Karpas-422 (cell line): Measurements from ENCODE around the gene C16orf89. TPM values are rescaled to one million over a fixed set of nuclear protein-coding genes. Genes with fewer than 3 reads are reported as not detected.

Experiments used
- DNase-seq: peaks from one replicate; pipeline ENCODE4 v3.0.0-alpha.2; 2015
- H2AFZ ChIP-seq: fragments of 200-600 bp; sonication (generic); 2 replicates; pipeline ENCODE4 v1.6.1; 2014; ENCODE audit warnings: antibody characterized with exemption, low read length, mixed read lengths
- H3K27ac ChIP-seq: fragments of 200-600 bp; sonication (generic); 2 replicates; pipeline ENCODE4 v1.5.1; 2014; ENCODE audit warnings: mild to moderate bottlenecking, low read length, moderate library complexity
- H3K27me3 ChIP-seq: fragments of 200-600 bp; sonication (generic); 2 replicates; pipeline ENCODE4 v1.6.1; 2014; ENCODE audit warnings: low read length, mixed read lengths
- H3K36me3 ChIP-seq: fragments of 200-600 bp; sonication (generic); 2 replicates; pipeline ENCODE4 v1.6.1; 2014; ENCODE audit warnings: low read length, mixed read lengths; ENCODE audit not compliant: insufficient read depth
- H3K4me1 ChIP-seq: fragments of 200-600 bp; sonication (generic); 2 replicates; pipeline ENCODE4 v1.6.1; 2014; ENCODE audit warnings: mild to moderate bottlenecking, low read length, mixed read lengths
- H3K4me2 ChIP-seq: fragments of 200-600 bp; sonication (generic); 2 replicates; pipeline ENCODE4 v1.6.1; 2014; ENCODE audit warnings: low read length, low read depth, mild to moderate bottlenecking; ENCODE audit not compliant: poor library complexity, severe bottlenecking
- H3K4me3 ChIP-seq: fragments of 200-600 bp; sonication (generic); 2 replicates; pipeline ENCODE4 v1.5.1; 2014; ENCODE audit warnings: mild to moderate bottlenecking, antibody characterized with exemption, low read length, mixed read lengths
- H3K79me2 ChIP-seq: fragments of 200-600 bp; sonication (generic); 2 replicates; pipeline ENCODE4 v1.6.1; 2014; ENCODE audit warnings: mild to moderate bottlenecking, low read length, mixed read lengths
- H3K9ac ChIP-seq: fragments of 200-600 bp; sonication (generic); 2 replicates; pipeline ENCODE4 v1.6.0; 2014; ENCODE audit warnings: low read length
- H3K9me2 ChIP-seq: fragments of 200-600 bp; sonication (generic), shearing (Covaris generic); replicated peaks from 2 replicates; pipeline ENCODE4 v1.6.0; 2014; ENCODE audit warnings: mild to moderate bottlenecking, low read length, moderate library complexity; ENCODE audit not compliant: insufficient read depth
- H3K9me3 ChIP-seq: fragments of 300-700, 200-600 bp; sonication (generic); 2 replicates; pipeline ENCODE4 v1.6.1; 2014; ENCODE audit warnings: low read length, mixed read lengths
- H4K20me1 ChIP-seq: fragments of 200-600 bp; sonication (generic); 2 replicates; pipeline ENCODE4 v1.6.1; 2014; ENCODE audit warnings: mild to moderate bottlenecking, antibody characterized with exemption, low read length, low read depth; ENCODE audit not compliant: insufficient read depth
- total RNA-seq: library from RNA; depleted of rRNA; stranded (reverse); fragments of >200 nt; shearing (Covaris generic); gene quantifications from 2 replicates; pipeline ENCODE4 v1.2.3, GENCODE V29; 2014; ENCODE audit warnings: low replicate concordance

C16orf89 gene
- total RNA-seq, 1 experiment from 2014 or later = not detected

- H3K4me1 ChIP-seq = peaks cover 5% of the 10 kb centered on the region
- no peak overlapping the region for H3K4me3 ChIP-seq
- H2AFZ ChIP-seq = no peak overlapping the region
- no peaks in the 10 kb centered on the region for H3K27me3 ChIP-seq
- no peaks in the 10 kb centered on the region for H4K20me1 ChIP-seq
- H3K79me2 ChIP-seq = peaks cover under 1% of the 10 kb centered on the region; the same call in 1 of the 2 replicates
- no peak overlapping the region for H3K27ac ChIP-seq
- H3K9me2 ChIP-seq = no peaks in the 10 kb centered on the region
- H3K36me3 ChIP-seq = no peaks in the 10 kb centered on the region
- no peaks in the 10 kb centered on the region for H3K9me3 ChIP-seq
- H3K9ac ChIP-seq = no peak overlapping the region
- no peak for DNase-seq
- no peak overlapping the region for H3K4me2 ChIP-seq
Observed at GRCh38 chr16:5026664-5027063, 39.1 kb downstream of the C16orf89 start.

GRCh38 chr16:5025171-5025632, 40.6 kb downstream of the C16orf89 start:
- no peaks in the 10 kb centered on the region for H3K36me3 ChIP-seq
- H3K4me3 ChIP-seq = no peak overlapping the region
- H3K79me2 ChIP-seq = no peaks in the 10 kb centered on the region
- H3K27ac ChIP-seq = no peak overlapping the region
- H3K27me3 ChIP-seq = no peaks in the 10 kb centered on the region
- H3K9ac ChIP-seq = no peak overlapping the region
- H3K9me2 ChIP-seq = no peaks in the 10 kb centered on the region
- H3K9me3 ChIP-seq = no peaks in the 10 kb centered on the region
- peaks cover 5% of the 10 kb centered on the region for H3K4me1 ChIP-seq
- DNase-seq = peak; percentile 80
- no peak overlapping the region for H3K4me2 ChIP-seq
- H4K20me1 ChIP-seq = no peaks in the 10 kb centered on the region
- H2AFZ ChIP-seq = no peak overlapping the region

- Histone ChIP-seq H3K9me2 (no peaks in the 10 kb centered on the region), H3K4me3 (no peak overlapping the region), H3K27me3 (no peaks in the 10 kb centered on the region), H3K9ac (no peak overlapping the region), H3K27ac (no peak overlapping the region), H3K4me1 (peaks cover 5% of the 10 kb centered on the region), H3K79me2 (no peaks in the 10 kb centered on the region), H3K9me3 (no peaks in the 10 kb centered on the region), H2AFZ (no peak overlapping the region), H4K20me1 (no peaks in the 10 kb centered on the region), H3K36me3 (no peaks in the 10 kb centered on the region), H3K4me2 (no peak overlapping the region)
- DNase-seq = peak; percentile 74
Observed at GRCh38 chr16:5024632-5025031, 41.1 kb downstream of the C16orf89 start.

DNA sequence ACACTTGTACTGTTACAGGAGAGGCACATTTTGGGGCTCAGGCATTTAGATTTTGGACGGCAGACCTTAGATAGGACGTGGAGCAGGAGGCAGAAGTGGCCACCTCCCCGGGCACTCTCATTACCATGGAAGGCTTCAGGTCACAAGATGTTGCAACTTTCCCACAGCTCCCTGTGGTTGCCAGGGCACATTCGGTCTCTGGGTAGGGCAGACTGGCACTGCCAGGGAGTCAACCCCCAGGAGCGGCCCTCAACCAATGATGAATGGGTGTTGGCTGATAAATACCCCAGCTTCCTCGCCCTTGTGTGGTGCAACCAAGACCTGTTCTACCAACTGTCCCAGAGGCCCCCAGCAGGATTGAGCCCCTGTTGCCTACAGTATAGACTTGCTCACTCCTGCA, 43.2 kb downstream of the C16orf89 start:
- Histone ChIP-seq H4K20me1 (no peaks in the 10 kb centered on the region), H3K27me3 (no peaks in the 10 kb centered on the region), H3K9me3 (no peaks in the 10 kb centered on the region), H3K4me3 (no peak overlapping the region), H3K9ac (no peak overlapping the region), H3K9me2 (no peaks in the 10 kb centered on the region), H3K4me2 (no peak overlapping the region), H3K79me2 (no peaks in the 10 kb centered on the region), H3K4me1 (peaks cover 5% of the 10 kb centered on the region), H3K27ac (no peak overlapping the region), H3K36me3 (no peaks in the 10 kb centered on the region), H2AFZ (no peak overlapping the region)
- DNase-seq = no peak

- Histone ChIP-seq H3K27ac (no peak overlapping the region), H3K9ac (no peak overlapping the region), H3K27me3 (no peaks in the 10 kb centered on the region), H3K4me3 (no peak overlapping the region), H3K79me2 (no peaks in the 10 kb centered on the region), H3K36me3 (no peaks in the 10 kb centered on the region), H2AFZ (no peak overlapping the region), H3K4me2 (no peak overlapping the region), H4K20me1 (no peaks in the 10 kb centered on the region), H3K4me1 (peaks cover 5% of the 10 kb centered on the region), H3K9me2 (no peaks in the 10 kb centered on the region), H3K9me3 (no peaks in the 10 kb centered on the region)
- no peak for DNase-seq
Observed at GRCh38 chr16:5020551-5020950, 45.2 kb downstream of the C16orf89 start.

DNA sequence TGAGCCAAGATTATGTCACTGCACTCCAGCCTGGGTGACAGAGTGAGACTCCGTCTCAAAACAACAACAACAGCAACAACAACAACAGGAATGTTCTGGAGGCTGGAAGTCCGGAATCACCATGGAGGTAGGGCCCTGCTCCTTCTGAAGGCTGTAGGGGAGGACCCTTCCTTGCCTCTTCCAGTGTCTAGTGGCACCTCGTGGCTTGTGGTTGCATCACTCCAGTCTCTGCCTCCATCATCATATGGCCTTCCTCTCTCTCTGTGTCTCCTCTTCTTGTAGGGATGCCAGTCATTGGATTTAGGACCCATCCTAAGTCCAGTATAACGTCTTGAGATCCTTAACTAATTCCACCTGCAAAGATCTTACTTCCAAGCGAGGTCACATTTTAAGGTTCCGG, 46.0 kb downstream of the C16orf89 start:
- H3K27ac ChIP-seq = no peak overlapping the region
- no peaks in the 10 kb centered on the region for H3K36me3 ChIP-seq

DNA sequence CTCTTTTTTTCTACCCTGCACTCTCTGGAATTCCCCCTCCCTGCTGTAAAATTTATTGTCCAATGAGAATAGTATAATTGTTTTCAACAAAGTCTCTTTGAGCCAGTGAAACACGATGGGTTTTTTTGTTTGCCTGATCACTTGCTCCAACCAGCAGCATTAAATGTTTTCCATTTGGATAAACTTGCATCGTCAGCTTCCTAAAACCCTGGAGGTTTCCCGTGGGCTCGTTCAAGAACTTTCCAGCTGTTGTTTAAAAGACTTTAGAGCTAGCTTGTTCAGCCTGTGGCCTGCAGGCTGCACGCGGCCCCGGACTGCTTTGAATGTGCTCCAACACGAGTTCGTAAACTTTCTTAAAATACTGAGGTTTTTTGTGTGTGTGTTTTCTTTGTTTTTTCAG, 47.0 kb downstream of the C16orf89 start:
- Histone ChIP-seq H3K9me2 (no peaks in the 10 kb centered on the region), H3K4me2 (no peak overlapping the region), H4K20me1 (no peaks in the 10 kb centered on the region), H3K9me3 (no peaks in the 10 kb centered on the region), H2AFZ (no peak overlapping the region), H3K27me3 (no peaks in the 10 kb centered on the region), H3K27ac (no peak overlapping the region), H3K9ac (no peak overlapping the region), H3K4me3 (no peak overlapping the region), H3K36me3 (no peaks in the 10 kb centered on the region), H3K4me1 (no peaks in the 10 kb centered on the region), H3K79me2 (no peaks in the 10 kb centered on the region)
- DNase-seq = no peak

More for the DNA sequence above, 46.0 kb downstream of the C16orf89 start:
- Histone ChIP-seq H3K9me3 (no peaks in the 10 kb centered on the region), H4K20me1 (no peaks in the 10 kb centered on the region), H3K9me2 (no peaks in the 10 kb centered on the region), H3K4me3 (no peak overlapping the region), H3K27me3 (no peaks in the 10 kb centered on the region), H3K79me2 (no peaks in the 10 kb centered on the region), H3K9ac (no peak overlapping the region), H2AFZ (no peak overlapping the region), H3K4me2 (no peak overlapping the region), H3K4me1 (no peaks in the 10 kb centered on the region)
- no peak for DNase-seq

DNA sequence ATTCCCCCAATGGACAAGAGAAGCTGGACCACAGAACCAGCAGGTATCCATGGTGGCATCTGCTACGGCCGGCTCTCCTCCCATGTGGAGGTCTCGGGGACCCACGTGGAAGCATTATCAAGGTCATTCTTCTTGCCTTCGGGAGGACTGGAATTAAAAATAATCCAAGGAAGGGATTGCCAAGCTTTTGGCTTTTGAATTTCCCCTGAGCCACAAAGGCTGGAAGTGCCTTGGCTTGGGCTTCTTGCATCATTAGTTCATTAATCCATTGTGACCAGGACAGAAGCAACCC, 48.1 kb downstream of the C16orf89 start:
- no peaks in the 10 kb centered on the region for H3K9me2 ChIP-seq
- H3K27me3 ChIP-seq = no peaks in the 10 kb centered on the region
- H3K79me2 ChIP-seq = no peaks in the 10 kb centered on the region
- H3K27ac ChIP-seq = no peak overlapping the region
- no peak overlapping the region for H2AFZ ChIP-seq
- no peak overlapping the region for H3K4me3 ChIP-seq
- H4K20me1 ChIP-seq = no peaks in the 10 kb centered on the region
- no peaks in the 10 kb centered on the region for H3K36me3 ChIP-seq
- no peak overlapping the region for H3K9ac ChIP-seq
- no peaks in the 10 kb centered on the region for H3K9me3 ChIP-seq
- no peaks in the 10 kb centered on the region for H3K4me1 ChIP-seq
- no peak overlapping the region for H3K4me2 ChIP-seq
- DNase-seq = no peak
